Measurements from ENCODE around the gene BCAS3.

DNA sequence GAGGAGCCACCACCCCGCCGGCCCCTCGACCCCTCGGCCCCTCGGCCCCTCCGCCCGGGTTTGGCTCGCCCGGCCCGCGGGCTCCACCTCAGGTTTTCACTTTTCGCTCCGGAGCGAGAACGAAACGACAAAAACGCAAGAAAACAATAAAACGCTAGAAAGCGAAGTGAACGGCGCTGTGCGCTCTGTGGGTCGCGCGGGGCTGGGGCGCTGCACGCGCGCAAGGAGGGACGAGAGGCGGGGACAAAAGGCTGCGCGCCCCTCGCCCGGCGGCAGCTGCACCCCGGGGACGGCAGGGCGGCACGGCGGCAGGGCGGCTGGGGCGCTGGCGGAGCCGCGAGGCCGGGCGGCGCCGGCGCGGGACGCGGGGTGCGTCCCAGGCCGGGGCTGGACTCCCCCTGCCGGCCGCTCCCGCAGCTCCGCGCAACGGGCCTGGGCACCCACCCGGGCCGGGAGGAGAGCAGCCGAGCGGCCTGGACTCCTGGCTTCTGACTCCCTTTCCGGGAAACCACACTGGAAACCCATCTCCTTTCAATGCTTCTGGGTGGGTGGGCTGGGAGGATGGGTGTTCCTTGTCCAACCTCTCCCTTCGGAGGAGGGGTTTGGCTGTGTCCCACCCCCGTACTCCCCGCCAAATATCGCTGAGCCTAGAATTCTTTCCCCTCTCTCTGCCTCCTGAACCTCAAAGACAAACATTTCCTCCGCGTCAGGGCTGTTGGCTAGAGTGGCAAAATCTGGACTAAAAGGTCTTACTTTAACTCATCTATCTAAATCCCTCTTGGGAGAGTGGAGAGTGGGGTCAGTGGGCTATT is 731.9 kb downstream of the BCAS3 start:
- TF ChIP-seq, protein P1, sequence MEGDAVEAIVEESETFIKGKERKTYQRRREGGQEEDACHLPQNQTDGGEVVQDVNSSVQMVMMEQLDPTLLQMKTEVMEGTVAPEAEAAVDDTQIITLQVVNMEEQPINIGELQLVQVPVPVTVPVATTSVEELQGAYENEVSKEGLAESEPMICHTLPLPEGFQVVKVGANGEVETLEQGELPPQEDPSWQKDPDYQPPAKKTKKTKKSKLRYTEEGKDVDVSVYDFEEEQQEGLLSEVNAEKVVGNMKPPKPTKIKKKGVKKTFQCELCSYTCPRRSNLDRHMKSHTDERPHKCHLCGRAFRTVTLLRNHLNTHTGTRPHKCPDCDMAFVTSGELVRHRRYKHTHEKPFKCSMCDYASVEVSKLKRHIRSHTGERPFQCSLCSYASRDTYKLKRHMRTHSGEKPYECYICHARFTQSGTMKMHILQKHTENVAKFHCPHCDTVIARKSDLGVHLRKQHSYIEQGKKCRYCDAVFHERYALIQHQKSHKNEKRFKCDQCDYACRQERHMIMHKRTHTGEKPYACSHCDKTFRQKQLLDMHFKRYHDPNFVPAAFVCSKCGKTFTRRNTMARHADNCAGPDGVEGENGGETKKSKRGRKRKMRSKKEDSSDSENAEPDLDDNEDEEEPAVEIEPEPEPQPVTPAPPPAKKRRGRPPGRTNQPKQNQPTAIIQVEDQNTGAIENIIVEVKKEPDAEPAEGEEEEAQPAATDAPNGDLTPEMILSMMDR (IDR thresholded peaks at IDR 0.05 in 8 of 11, conservative IDR thresholded peaks at IDR 0.05 in 3 of 11): peak in 6 of 11 experiments; percentile 15 to 65 (median 50)
- TF ChIP-seq POLR2A (IDR thresholded peaks at IDR 0.05): no peak

Measured in spleen (tissue), 7 donors.